ENCODE data around the gene KRTAP9-7.
"Not testable (repeated sequence)": the region's sequence is repeated elsewhere in the genome, so short reads cannot be mapped to it uniquely, and the experiment has no call there.

Gene KRTAP9-7

DNA sequence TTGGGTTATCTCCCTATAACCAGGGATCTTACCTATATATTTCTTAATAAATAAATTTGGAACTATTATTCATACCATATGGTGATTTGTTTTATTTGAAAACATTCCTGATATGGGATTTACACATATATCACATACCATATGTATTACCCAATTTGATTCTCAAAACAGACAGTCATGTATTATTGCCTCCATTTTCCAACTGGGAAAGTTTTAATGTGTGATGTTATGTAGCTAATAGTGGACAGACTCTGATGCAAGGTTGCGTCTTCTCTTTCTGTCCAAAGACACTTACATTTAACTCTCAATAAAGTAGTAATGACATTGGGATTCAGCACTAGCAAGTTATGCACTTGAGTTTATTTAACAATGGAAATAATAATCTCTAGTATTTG, 19.2 kb upstream of the KRTAP9-7 start:
- Histone ChIP-seq H3K9me3 (ENCODE audit: control insufficient read depth, insufficient read depth, low read length) (no peaks in the 10 kb centered on the region), H3K4me1 (ENCODE audit: insufficient read depth, low read length) (no peaks in the 10 kb centered on the region), H3K36me3 (ENCODE audit: insufficient read depth, low read length) (no peaks in the 10 kb centered on the region), H3K9ac (ENCODE audit: low read depth, low read length) (no peak overlapping the region)

DNA sequence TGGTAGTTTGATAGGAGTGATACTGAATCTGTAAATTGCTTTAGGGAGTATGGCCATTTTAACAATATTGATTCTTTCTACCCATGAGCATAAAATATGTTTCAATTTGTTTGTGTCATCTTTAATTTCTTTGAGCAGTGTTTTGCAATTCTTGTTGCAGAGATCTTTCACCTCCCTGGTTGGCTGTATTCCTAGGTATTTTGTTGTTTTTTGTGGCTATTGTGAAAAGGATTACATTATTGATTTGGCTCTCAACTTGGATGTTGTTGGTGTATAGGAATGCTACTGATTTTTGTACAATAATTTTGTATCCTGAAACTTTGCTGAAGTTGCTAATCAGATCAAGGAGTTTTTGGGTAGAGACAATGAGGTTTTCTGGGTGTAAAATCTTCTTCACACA, 17.1 kb upstream of the KRTAP9-7 start:
- no peaks in the 10 kb centered on the region for H3K9me3 ChIP-seq (ENCODE audit: control insufficient read depth, insufficient read depth, low read length)
- no peak overlapping the region for H3K9ac ChIP-seq (ENCODE audit: low read depth, low read length)
- H3K4me1 ChIP-seq (ENCODE audit: insufficient read depth, low read length): no peaks in the 10 kb centered on the region
- no peaks in the 10 kb centered on the region for H3K36me3 ChIP-seq (ENCODE audit: insufficient read depth, low read length)

DNA sequence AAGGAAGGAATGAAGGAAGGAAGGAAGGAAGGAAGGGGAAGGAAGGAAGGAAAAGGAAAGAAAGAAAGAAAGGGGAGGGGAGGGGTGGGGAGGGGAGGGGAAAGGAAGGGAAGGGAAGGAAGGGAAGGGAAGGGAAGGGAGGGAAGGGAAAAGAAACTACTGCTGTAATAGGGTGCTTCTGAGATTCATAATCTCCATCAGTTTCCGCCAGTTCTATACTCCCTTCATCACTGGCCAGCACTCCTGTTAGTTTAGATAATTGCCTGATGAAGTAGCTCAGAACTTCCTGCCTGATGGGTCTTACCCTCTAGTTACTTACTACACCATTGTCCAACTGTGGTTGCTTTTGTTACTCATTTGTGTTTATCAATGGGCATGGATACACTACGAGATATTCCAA, 12.3 kb upstream of the KRTAP9-7 start:
- no peaks in the 10 kb centered on the region for H3K9me3 ChIP-seq (ENCODE audit: control insufficient read depth, insufficient read depth, low read length)
- no peaks in the 10 kb centered on the region for H3K4me1 ChIP-seq (ENCODE audit: insufficient read depth, low read length)
- no peaks in the 10 kb centered on the region for H3K36me3 ChIP-seq (ENCODE audit: insufficient read depth, low read length)
- no peak overlapping the region for H3K9ac ChIP-seq (ENCODE audit: low read depth, low read length)

DNA sequence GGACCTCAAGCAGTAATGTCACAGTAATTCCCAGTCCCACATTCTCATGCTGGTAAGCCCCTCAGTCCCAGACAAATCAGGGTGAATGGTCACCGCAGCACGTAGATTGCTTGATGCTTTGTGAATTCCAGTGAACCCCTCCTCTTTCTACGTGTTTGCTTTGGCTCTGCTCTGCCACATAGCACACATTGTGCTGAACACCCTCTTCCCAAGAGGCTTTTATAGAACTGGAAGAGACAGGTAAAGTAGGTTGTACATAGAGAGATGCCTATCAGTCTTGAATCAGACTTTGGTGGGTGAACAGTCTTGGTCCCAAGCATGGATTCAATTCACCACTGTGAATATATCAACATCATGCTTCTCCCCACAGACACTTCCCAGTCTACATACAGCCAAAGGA, 10.9 kb upstream of the KRTAP9-7 start:
- H3K4me1 ChIP-seq (ENCODE audit: insufficient read depth, low read length): no peaks in the 10 kb centered on the region
- no peak overlapping the region for H3K9ac ChIP-seq (ENCODE audit: low read depth, low read length)
- H3K9me3 ChIP-seq (ENCODE audit: control insufficient read depth, insufficient read depth, low read length): no peaks in the 10 kb centered on the region
- no peaks in the 10 kb centered on the region for H3K36me3 ChIP-seq (ENCODE audit: insufficient read depth, low read length)

DNA sequence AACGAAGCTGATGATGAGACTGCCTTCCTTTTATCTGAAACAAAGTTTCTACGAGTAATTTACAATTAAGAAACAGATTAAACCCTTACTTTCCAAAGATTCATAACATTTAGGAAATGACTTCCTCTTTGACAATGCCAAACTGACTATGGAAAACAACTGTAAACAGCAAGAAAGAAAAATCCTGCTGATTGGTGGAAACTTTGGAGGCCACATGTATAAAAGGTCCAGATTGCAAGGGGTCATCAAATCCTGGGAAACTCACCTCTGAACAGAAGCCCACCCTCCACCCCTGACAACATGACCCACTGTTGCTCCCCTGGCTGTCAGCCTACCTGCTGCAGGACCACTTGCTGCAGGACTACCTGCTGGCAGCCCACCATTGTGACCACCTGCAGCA, 10.4 kb upstream of the KRTAP9-7 start, which contains the start of gene KRTAP9-6:
Gene KRTAP9-6, plus strand, starts transcription at position 301 of the 400 bp plus-strand sequence. Its CDS starts 0 bp downstream, at position 301.
- H3K9ac ChIP-seq (ENCODE audit: low read depth, low read length): no peak within 1 kb of the TSS
- H3K9me3 ChIP-seq (ENCODE audit: control insufficient read depth, insufficient read depth, low read length): no peaks in the 10 kb centered on the region
- no peaks in the 10 kb centered on the region for H3K36me3 ChIP-seq (ENCODE audit: insufficient read depth, low read length)
- no peaks in the 10 kb centered on the region for H3K4me1 ChIP-seq (ENCODE audit: insufficient read depth, low read length)

DNA sequence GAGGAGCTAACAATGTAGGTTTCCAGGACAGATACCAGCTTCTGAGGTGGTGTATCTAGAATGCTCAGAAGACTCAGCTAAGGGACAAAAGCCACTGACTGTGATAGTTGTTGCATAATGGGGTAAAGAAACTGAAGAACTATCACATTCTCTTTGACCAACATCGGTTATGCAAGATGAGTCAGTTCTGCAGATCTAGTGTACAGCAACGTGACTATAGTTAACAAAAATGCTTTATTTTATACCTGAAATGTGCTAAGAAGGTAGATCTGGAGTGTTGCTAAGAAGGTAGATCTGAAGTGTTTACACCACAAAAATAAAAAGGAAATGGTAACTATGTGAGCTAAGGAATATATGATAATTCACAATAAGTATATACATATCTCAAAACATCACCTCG, 7.8 kb upstream of the KRTAP9-7 start:
- Histone ChIP-seq H3K36me3 (ENCODE audit: insufficient read depth, low read length) (no peaks in the 10 kb centered on the region), H3K9ac (ENCODE audit: low read depth, low read length) (no peak overlapping the region), H3K9me3 (ENCODE audit: control insufficient read depth, insufficient read depth, low read length) (no peaks in the 10 kb centered on the region), H3K4me1 (ENCODE audit: insufficient read depth, low read length) (no peaks in the 10 kb centered on the region)

DNA sequence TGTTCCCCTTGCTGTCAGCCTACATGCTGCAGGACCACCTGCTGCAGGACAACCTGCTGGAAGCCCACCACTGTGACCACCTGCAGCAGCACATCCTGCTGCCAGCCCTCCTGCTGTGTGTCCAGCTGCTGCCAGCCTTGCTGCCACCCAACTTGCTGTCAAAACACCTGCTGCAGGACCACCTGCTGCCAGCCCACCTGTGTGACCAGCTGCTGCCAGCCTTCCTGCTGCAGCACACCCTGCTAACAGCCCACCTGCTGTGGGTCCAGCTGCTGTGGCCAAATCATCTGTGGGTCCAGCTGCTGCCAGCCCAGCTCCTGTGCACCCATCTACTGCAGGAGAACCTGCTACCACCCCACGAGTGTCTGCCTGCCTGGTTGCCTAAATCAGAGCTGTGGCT, 4.2 kb upstream of the KRTAP9-7 start:
- not testable (repeated sequence) for H3K4me1 ChIP-seq (ENCODE audit: insufficient read depth, low read length); H3K36me3 ChIP-seq (ENCODE audit: insufficient read depth, low read length); H3K9me3 ChIP-seq (ENCODE audit: control insufficient read depth, insufficient read depth, low read length); H3K9ac ChIP-seq (ENCODE audit: low read depth, low read length)

DNA sequence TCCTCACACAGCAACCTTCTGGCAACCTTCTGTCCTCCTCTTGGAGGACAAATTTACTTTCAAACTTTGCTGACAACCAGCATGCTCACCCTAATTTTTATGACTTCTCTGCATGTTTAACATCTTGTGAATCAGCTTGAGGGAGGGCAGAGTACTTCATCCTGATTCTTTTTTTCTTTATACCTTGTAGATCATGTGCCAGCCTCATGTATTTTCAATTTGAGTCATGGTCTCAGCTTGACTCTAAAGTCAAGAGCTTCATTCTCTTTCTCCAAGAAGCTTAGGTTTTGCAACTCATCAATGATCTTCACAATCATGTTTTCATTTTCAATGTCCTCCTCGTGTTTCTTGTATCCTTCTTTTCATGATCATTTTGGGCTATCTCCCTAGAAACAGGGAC, 3.6 kb upstream of the KRTAP9-7 start:
- no peaks in the 10 kb centered on the region for H3K36me3 ChIP-seq (ENCODE audit: insufficient read depth, low read length)

DNA sequence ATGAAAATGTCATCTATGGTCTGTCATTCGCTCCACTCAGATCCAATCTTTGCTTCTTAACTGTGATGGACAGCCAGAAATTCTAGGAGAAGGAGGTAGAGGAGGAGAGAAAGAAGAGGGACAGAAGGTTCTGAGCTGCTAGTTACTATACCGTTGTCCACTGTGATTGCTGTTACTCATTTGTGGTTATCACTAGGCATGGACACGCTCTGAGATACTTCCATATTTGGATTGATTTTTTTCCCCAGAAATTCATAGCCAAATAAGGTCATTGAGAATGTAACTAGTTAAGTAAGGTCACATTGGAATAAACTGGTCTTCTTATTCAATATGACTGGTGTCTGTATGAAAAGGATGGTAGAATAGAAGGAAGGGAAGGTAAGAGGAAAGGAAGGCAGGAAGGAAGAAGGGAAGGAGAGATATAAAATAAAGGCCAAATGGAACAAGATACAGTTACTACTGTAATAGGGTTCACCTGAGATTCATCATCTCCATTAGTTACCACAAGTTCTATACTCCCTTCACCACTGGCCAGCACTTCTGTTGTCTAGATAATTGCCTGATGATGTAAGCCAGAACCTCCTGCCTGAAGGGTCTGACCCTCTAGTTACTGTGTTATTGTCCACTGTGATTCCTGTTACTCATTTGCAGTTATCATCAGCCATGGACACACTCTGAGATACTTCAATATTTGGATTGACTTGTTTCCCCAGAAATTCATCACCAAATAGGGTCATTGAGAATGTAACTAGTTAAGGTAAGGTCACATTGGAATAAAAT, 2.9 kb downstream of the KRTAP9-7 start:
- no peaks in the 10 kb centered on the region for H3K9me3 ChIP-seq (ENCODE audit: control insufficient read depth, insufficient read depth, low read length)
- no peaks in the 10 kb centered on the region for H3K36me3 ChIP-seq (ENCODE audit: insufficient read depth, low read length)
- no peak overlapping the region for H3K9ac ChIP-seq (ENCODE audit: low read depth, low read length)
- H3K4me1 ChIP-seq (ENCODE audit: insufficient read depth, low read length): no peaks in the 10 kb centered on the region

More for the DNA sequence above, 3.6 kb upstream of the KRTAP9-7 start:
- Histone ChIP-seq H3K4me1 (ENCODE audit: insufficient read depth, low read length) (no peaks in the 10 kb centered on the region), H3K9me3 (ENCODE audit: control insufficient read depth, insufficient read depth, low read length) (no peaks in the 10 kb centered on the region), H3K9ac (ENCODE audit: low read depth, low read length) (no peak overlapping the region)

DNA sequence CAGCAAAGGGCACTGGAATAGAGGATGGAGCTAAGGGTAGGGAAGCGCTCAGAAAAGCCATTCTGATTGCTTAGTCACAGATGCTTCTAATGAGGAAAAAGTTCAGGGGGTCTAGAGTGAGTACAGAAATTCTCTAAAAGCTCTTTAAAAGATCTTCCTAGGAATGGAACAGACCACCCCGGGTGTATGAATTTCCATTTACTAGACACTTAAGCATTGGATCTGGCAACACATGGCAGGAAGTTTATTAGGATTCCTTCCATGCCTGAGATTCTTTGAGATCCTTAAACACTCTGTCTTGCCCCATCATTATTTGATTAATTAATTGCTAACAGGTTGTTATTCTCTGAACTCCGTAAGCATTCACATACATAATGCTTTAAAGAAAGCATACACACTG, 8.5 kb downstream of the KRTAP9-7 start:
- no peaks in the 10 kb centered on the region for H3K36me3 ChIP-seq (ENCODE audit: insufficient read depth, low read length)
- H3K9ac ChIP-seq (ENCODE audit: low read depth, low read length): no peak overlapping the region
- H3K4me1 ChIP-seq (ENCODE audit: insufficient read depth, low read length): no peaks in the 10 kb centered on the region

DNA sequence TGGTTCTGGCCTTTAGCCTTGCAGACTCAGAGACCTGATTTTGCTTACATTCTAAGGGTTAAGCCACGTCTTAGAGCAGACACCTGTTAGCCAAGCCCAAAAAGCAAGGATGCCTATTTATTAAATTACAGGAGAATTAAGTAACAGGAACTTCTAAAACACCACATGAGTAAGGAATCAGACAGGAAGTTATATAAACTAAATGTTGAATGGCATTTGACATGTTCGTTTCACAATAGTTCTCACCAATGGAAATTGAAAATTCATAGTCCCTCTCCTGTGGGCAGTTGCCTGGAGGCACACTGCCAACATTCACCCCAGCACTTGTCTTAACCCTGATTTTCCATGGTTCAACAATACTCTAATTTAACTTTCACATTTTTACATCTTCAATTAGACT, 9.0 kb downstream of the KRTAP9-7 start:
- no peaks in the 10 kb centered on the region for H3K36me3 ChIP-seq (ENCODE audit: insufficient read depth, low read length)
- no peak overlapping the region for H3K9ac ChIP-seq (ENCODE audit: low read depth, low read length)
- H3K9me3 ChIP-seq (ENCODE audit: control insufficient read depth, insufficient read depth, low read length): no peaks in the 10 kb centered on the region
- no peaks in the 10 kb centered on the region for H3K4me1 ChIP-seq (ENCODE audit: insufficient read depth, low read length)

More for the DNA sequence above, 8.5 kb downstream of the KRTAP9-7 start:
- H3K9me3 ChIP-seq (ENCODE audit: control insufficient read depth, insufficient read depth, low read length): no peaks in the 10 kb centered on the region

DNA sequence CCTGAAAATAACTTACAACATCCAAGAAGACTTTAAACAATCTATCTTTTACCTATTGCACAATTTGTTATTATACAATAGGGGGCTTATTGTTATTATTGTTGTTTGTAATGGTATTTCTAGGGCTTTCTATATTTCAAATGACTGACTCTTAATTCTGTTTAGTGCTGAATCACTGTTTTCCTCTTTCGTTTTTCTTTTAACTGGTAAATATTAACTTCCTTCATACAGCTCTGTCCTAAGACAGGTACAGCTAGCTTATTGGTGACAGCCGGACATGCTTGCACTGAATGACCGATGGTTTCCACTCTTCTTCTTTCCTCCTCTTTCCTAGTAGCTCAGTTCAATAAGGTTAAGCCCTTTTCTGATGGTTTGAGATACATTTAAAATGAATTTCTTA, 11.6 kb downstream of the KRTAP9-7 start:
- no peaks in the 10 kb centered on the region for H3K4me1 ChIP-seq (ENCODE audit: insufficient read depth, low read length)
- H3K36me3 ChIP-seq (ENCODE audit: insufficient read depth, low read length): no peaks in the 10 kb centered on the region
- H3K9me3 ChIP-seq (ENCODE audit: control insufficient read depth, insufficient read depth, low read length): no peaks in the 10 kb centered on the region
- H3K9ac ChIP-seq (ENCODE audit: low read depth, low read length): no peak overlapping the region

DNA sequence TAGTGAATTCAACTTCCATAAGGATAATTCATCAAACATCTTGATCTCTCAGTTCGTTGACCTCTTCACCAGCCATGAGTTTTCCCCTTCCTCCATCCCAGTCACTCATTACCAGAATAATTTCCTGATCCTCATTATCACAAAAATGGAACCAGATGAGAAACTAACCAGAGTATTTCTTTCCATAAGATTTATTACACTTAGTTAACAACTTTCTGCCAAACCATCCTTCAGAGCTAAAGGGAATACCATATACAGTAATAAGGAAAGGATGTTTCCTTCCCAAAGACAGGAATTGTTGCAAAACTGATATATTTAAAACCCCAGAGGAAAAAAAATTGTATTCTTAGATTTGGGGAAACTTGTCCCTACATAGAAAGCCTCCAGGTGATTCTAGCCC, 18.5 kb downstream of the KRTAP9-7 start:
- H3K4me1 ChIP-seq (ENCODE audit: insufficient read depth, low read length): no peaks in the 10 kb centered on the region
- H3K36me3 ChIP-seq (ENCODE audit: insufficient read depth, low read length): no peaks in the 10 kb centered on the region
- peaks cover 4% of the 10 kb centered on the region; the same call in 1 of the 2 replicates for H3K9me3 ChIP-seq (ENCODE audit: control insufficient read depth, insufficient read depth, low read length)
- no peak overlapping the region for H3K9ac ChIP-seq (ENCODE audit: low read depth, low read length)

DNA sequence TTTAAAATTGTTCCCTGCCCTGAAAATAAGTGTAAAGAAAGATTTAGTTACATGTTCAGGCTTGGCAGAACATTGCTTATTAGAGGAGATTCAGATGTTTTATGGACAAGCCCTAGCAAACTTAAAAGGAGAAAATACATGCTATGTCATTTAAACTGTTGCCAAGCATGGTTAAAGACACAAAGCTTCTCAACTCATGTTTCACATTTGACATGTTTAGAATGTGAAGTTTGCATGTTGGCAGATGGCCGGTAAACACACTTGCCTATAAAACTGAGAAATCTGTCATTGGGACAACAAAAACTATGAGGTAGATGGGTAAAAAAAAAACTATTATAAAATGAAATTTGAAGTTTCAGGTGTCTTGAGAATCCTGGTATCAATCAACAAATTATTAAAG, 21.3 kb downstream of the KRTAP9-7 start:
- H3K36me3 ChIP-seq (ENCODE audit: insufficient read depth, low read length): no peaks in the 10 kb centered on the region
- H3K9ac ChIP-seq (ENCODE audit: low read depth, low read length): no peak overlapping the region
- H3K4me1 ChIP-seq (ENCODE audit: insufficient read depth, low read length): no peaks in the 10 kb centered on the region
- peaks cover 4% of the 10 kb centered on the region; the same call in 1 of the 2 replicates for H3K9me3 ChIP-seq (ENCODE audit: control insufficient read depth, insufficient read depth, low read length)

DNA sequence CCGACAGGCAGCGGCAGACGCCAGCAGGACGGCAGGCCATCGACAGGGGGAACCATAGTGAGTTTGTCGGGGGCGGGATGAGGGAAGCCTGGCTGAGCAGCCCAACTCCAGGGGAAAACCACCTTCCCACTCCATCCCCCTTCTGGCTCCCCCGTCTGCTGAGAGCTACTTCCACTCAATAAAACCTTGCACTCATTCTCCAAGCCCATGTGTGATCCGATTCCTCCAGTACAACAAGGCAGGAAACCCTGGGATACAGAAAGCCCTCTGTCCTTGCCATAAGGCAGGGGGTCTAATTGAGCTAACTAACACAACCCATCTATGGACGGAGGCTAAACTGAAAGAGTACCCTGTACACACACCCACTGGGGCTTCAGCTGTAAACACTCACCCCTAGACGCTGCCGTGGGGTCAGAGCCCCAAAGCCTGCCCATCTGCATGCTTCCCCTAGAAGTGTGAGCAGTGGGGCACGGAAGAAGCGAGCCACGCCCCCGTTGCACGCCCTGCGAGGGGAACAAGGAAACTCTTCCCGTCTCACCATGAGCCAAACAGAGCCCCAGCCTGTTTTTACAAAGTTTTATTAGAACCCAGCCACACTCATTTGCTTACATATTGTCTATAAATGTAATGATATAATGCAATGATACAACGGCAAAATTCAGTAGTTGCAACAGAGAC, 23.1 kb downstream of the KRTAP9-7 start:
- no peaks in the 10 kb centered on the region for H3K36me3 ChIP-seq (ENCODE audit: insufficient read depth, low read length)
- H3K9me3 ChIP-seq (ENCODE audit: control insufficient read depth, insufficient read depth, low read length): peaks cover 4% of the 10 kb centered on the region; the same call in 1 of the 2 replicates
- H3K9ac ChIP-seq (ENCODE audit: low read depth, low read length): no peak overlapping the region
- H3K4me1 ChIP-seq (ENCODE audit: insufficient read depth, low read length): no peaks in the 10 kb centered on the region

Data from ES-I3 (cell line).